Prostate gland (tissue), 2 donors: Measurements from ENCODE around the gene SERPINB11.

Experiments
- CTCF ChIP-seq, 4 experiments: fragments of 200-600 bp in 2 of 4; fragments of 450-650 bp in 2 of 4; sonication (generic) in 2 of 4; IDR thresholded peaks; 1 replicate in 3 of 4; 2 replicates in 1 of 4; pipeline ENCODE4 v1.5.1; 2016 to 2019; ENCODE audit warnings: antibody characterized with exemption in 4 of 4, mild to moderate bottlenecking in 2 of 4, moderate library complexity in 2 of 4
- POLR2A ChIP-seq: fragments of 450-650 bp; IDR thresholded peaks from one replicate; pipeline ENCODE4 v1.6.1; 2016; ENCODE audit warnings: antibody characterized with exemption, mild to moderate bottlenecking
- POLR2AphosphoS5 ChIP-seq: sonication (generic); formaldehyde crosslinking; IDR thresholded peaks from one replicate; pipeline ENCODE4 v1.6.1; 2017; ENCODE audit warnings: antibody characterized with exemption

GRCh38 chr18:63705401-63705800 is 2.6 kb downstream of the SERPINB11 start:
- no peak for TF ChIP-seq CTCF (IDR thresholded peaks at IDR 0.05)
- no peak for TF ChIP-seq POLR2AphosphoS5
- no peak for TF ChIP-seq POLR2A
